ENCODE results near the gene TTYH3. TPM values are rescaled to one million over a fixed set of nuclear protein-coding genes. Genes with fewer than 3 reads are reported as not detected.

The TTYH3 gene
- total RNA-seq, 1 donor from 2014 or later: 237 TPM

GRCh38 chr7:2708547-2709310 lies 76.9 kb downstream of the TTYH3 start:
- TF ChIP-seq, protein P1, sequence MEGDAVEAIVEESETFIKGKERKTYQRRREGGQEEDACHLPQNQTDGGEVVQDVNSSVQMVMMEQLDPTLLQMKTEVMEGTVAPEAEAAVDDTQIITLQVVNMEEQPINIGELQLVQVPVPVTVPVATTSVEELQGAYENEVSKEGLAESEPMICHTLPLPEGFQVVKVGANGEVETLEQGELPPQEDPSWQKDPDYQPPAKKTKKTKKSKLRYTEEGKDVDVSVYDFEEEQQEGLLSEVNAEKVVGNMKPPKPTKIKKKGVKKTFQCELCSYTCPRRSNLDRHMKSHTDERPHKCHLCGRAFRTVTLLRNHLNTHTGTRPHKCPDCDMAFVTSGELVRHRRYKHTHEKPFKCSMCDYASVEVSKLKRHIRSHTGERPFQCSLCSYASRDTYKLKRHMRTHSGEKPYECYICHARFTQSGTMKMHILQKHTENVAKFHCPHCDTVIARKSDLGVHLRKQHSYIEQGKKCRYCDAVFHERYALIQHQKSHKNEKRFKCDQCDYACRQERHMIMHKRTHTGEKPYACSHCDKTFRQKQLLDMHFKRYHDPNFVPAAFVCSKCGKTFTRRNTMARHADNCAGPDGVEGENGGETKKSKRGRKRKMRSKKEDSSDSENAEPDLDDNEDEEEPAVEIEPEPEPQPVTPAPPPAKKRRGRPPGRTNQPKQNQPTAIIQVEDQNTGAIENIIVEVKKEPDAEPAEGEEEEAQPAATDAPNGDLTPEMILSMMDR (conservative IDR thresholded peaks at IDR 0.05): no peak
- DNase-seq (ENCODE audit: low read depth, low spot score): no peak
- H3K4me1 Mint-ChIP-seq: peaks cover 21% of the 10 kb centered on the region
- no peak overlapping the region for H3K4me3 Mint-ChIP-seq
- H3K36me3 Mint-ChIP-seq (ENCODE audit: low read depth): peaks cover 4% of the 10 kb centered on the region
- H3K27me3 Mint-ChIP-seq (ENCODE audit: low read depth): no peaks in the 10 kb centered on the region
- no peaks in the 10 kb centered on the region for H3K9me3 Mint-ChIP-seq
- no peak overlapping the region for H3K27ac Mint-ChIP-seq (ENCODE audit: unreplicated experiment)

DNA sequence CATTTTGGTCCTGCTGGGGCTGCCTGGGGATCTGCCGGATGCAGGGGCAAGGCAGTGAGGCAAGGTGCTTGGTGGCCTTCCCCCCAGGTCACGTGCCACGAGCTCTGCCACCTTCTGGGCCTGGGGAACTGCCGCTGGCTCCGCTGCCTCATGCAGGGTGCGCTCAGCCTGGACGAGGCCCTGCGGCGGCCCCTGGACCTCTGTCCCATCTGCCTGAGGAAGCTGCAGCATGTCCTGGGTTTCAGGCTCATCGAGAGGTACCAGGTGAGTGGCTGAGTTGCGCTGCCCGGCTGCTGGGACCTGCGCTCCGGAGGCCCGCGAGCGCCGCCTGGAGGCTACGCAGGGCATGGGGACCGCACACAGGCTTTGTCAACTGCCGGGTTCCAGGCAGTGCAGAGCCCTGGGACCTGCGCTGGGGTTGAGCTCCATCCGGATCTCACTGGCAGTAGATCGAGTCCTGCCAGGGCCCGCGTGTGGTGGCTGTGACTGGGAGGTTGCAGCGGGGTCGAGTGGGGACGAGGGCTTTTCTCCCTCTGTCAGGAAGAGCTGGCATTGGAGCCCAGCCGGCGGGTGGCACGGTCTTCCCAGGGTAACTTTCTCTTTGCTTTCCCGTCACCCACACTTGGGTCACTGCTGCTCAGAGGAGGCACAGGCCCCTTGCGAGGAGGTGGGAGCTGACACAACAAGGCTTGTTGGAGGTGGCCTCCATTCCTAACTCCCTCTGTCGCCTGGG lies 77.9 kb downstream of the TTYH3 start:
- H3K9me3 Mint-ChIP-seq: no peaks in the 10 kb centered on the region
- no peak overlapping the region for H3K4me3 Mint-ChIP-seq
- no peak overlapping the region for H3K27ac Mint-ChIP-seq (ENCODE audit: unreplicated experiment)
- DNase-seq (ENCODE audit: low read depth, low spot score): peak; percentile 65
- H3K4me1 Mint-ChIP-seq: peaks cover 30% of the 10 kb centered on the region
- peaks cover 5% of the 10 kb centered on the region for H3K36me3 Mint-ChIP-seq (ENCODE audit: low read depth)
- H3K27me3 Mint-ChIP-seq (ENCODE audit: low read depth): no peaks in the 10 kb centered on the region
- TF ChIP-seq, protein P1 (conservative IDR thresholded peaks at IDR 0.05): peak; percentile 91

DNA sequence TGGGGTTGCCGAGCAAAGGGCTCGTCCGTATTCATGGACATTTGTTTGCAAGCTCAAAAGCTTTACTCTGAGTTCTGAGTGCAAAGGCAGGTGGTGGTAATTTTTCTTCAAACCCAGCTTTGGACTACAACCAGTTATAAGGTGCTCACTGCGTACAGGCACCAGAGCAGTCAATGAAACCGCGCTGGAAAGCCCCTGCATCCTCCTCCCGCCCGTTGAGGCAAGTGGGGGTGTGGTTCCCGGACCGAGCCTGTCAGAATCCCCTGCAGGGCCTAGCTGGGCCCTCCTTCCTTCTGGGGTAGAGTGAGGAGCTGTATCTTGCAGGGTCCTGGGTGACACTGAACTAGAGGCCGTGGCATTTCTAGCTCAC lies 78.5 kb downstream of the TTYH3 start:
- Mint-ChIP-seq H3K4me3 (no peak overlapping the region), H3K27me3 (ENCODE audit: low read depth) (no peaks in the 10 kb centered on the region), H3K27ac (ENCODE audit: unreplicated experiment) (no peak overlapping the region), H3K36me3 (ENCODE audit: low read depth) (peaks cover 11% of the 10 kb centered on the region), H3K9me3 (no peaks in the 10 kb centered on the region), H3K4me1 (peaks cover 36% of the 10 kb centered on the region)
- TF ChIP-seq, protein P1 (conservative IDR thresholded peaks at IDR 0.05): no peak
- DNase-seq (ENCODE audit: low read depth, low spot score): no peak

- Mint-ChIP-seq H3K4me1 (peaks cover 43% of the 10 kb centered on the region), H3K9me3 (no peaks in the 10 kb centered on the region), H3K4me3 (no peak overlapping the region), H3K36me3 (ENCODE audit: low read depth) (peaks cover 14% of the 10 kb centered on the region), H3K27ac (ENCODE audit: unreplicated experiment) (peak overlapping the region; percentile 35), H3K27me3 (ENCODE audit: low read depth) (no peaks in the 10 kb centered on the region)
- TF ChIP-seq, protein P1 (conservative IDR thresholded peaks at IDR 0.05): no peak
- no peak for DNase-seq (ENCODE audit: low read depth, low spot score)
These were observed 79.2 kb downstream of the TTYH3 start for GRCh38 chr7:2710901-2711551.

GRCh38 chr7:2711895-2712675 lies 80.3 kb downstream of the TTYH3 start:
- H3K36me3 Mint-ChIP-seq (ENCODE audit: low read depth): peaks cover 14% of the 10 kb centered on the region
- TF ChIP-seq, protein P1 (conservative IDR thresholded peaks at IDR 0.05): no peak
- no peaks in the 10 kb centered on the region for H3K9me3 Mint-ChIP-seq
- peaks cover 40% of the 10 kb centered on the region for H3K4me1 Mint-ChIP-seq
- H3K27ac Mint-ChIP-seq (ENCODE audit: unreplicated experiment): no peak overlapping the region
- DNase-seq (ENCODE audit: low read depth, low spot score): no peak
- H3K4me3 Mint-ChIP-seq: no peak overlapping the region
- no peaks in the 10 kb centered on the region for H3K27me3 Mint-ChIP-seq (ENCODE audit: low read depth)

Data from neural crest cell (in vitro differentiated cells).